ENCODE data around the gene SLC22A1. TPM values are rescaled to one million over a fixed set of nuclear protein-coding genes. Genes with fewer than 3 reads are reported as not detected.
"Not testable (repeated sequence)": the region's sequence is repeated elsewhere in the genome, so short reads cannot be mapped to it uniquely, and the experiment has no call there.

Gene SLC22A1
- total RNA-seq, 5 donors from 2014 or later (not counting 1 experiment from before 2014, with no cell fraction given), result 1.0 to 2.7 (median 2.3) TPM

DNA sequence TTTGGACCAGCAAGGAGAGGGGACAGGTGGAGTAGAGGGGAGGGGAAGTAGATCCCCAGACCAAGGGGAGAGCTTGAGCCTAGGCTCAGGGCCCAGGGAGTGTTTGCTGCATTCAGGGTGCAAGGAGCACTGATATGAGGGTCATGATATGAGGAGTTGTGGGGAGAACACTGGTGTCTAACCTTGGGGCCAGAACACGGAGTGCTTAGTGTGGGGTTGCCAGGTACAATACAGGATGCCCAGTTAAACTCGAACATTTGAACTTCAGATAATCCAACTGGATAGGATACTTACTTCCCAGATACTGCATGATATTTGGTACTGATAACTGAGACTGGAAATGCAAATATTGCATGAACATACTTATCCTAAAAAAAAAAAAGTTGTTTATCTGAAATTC is 2.4 kb downstream of the SLC22A1 start:
- Histone ChIP-seq H3K9me3 (no peaks in the 10 kb centered on the region), H3K4me1 (ENCODE audit: control insufficient read depth in 1 of 2, extremely low read depth in 1 of 2, insufficient read depth in 2 of 2, low read length in 2 of 2) (no peaks in the 10 kb centered on the region), H3K4me3 (ENCODE audit: control insufficient read depth in 1 of 2, extremely low read depth in 1 of 2, low read length in 1 of 2) (no peak overlapping the region), H3K27me3 (replicated peaks in 1 of 2; ENCODE audit: control insufficient read depth in 2 of 2, extremely low read depth in 1 of 2, insufficient read depth in 2 of 2, low read length in 1 of 2) (peaks cover 0 to 7% of the 10 kb centered on the region in 2 experiments), H3K36me3 (ENCODE audit: control insufficient read depth in 2 of 2, extremely low read depth in 1 of 2, insufficient read depth in 1 of 2, low read length in 1 of 2) (no peaks in the 10 kb centered on the region), H3K27ac (ENCODE audit: low read length) (no peak overlapping the region)
- no peak overlapping the region for H3K4me3 Mint-ChIP-seq
- no CpG with 5 or more reads among the region's 2 CpGs for WGBS (ENCODE audit: insufficient coverage)
- no peak overlapping the region for H3K27ac Mint-ChIP-seq
- no peaks in the 10 kb centered on the region for H3K4me1 Mint-ChIP-seq
- DNase-seq (no peak), ATAC-seq (replicated peaks in 1 of 4) (no peak)
- H3K36me3 Mint-ChIP-seq, result peaks cover 10% of the 10 kb centered on the region
- ChIA-PET POLR2A (no interaction called here), CTCF (no interaction called here)
- H3K9me3 Mint-ChIP-seq, result no peaks in the 10 kb centered on the region
- H3K27me3 Mint-ChIP-seq, result no peaks in the 10 kb centered on the region

DNA sequence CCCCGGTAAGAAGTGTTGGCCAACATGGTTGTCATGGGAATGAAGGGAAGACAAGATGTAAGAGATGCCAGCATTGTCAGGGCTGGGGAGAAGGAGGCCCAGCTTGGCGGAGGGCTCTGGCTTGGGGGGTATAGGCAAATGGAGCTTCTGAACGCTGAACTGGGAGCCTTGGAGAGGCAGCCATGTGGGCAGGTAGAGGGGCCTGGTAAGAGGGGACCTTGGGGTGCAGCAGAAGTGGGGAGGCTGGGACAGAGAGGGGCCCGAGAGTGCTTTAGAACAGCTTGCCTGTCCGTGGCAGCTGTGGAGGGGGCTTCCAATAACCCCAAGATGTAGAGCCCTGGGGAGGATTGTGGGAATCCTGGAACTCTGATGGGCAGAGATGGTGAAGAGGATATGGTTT is 3.0 kb downstream of the SLC22A1 start:
- H3K36me3 Mint-ChIP-seq, result peaks cover 4% of the 10 kb centered on the region
- H3K27ac ChIP-seq (ENCODE audit: low read length), result no peak overlapping the region
- H3K9me3 ChIP-seq, result no peaks in the 10 kb centered on the region
- H3K27ac Mint-ChIP-seq, result no peak overlapping the region
- ATAC-seq (replicated peaks in 1 of 4) (no peak), DNase-seq (no peak)
- no peak overlapping the region for H3K4me3 Mint-ChIP-seq
- CTCF ChIA-PET, result no interaction called here
- H3K4me1 ChIP-seq (ENCODE audit: control insufficient read depth in 1 of 2, extremely low read depth in 1 of 2, insufficient read depth in 2 of 2, low read length in 2 of 2), result no peaks in the 10 kb centered on the region
- POLR2A ChIA-PET, result no interaction called here
- H3K27me3 ChIP-seq (replicated peaks in 1 of 2; ENCODE audit: control insufficient read depth in 2 of 2, extremely low read depth in 1 of 2, insufficient read depth in 2 of 2, low read length in 1 of 2), result peaks cover 0 to 7% of the 10 kb centered on the region in 2 experiments
- no peaks in the 10 kb centered on the region for H3K4me1 Mint-ChIP-seq
- no peak overlapping the region for H3K4me3 ChIP-seq (ENCODE audit: control insufficient read depth in 1 of 2, extremely low read depth in 1 of 2, low read length in 1 of 2)
- no peaks in the 10 kb centered on the region for H3K27me3 Mint-ChIP-seq
- WGBS (ENCODE audit: insufficient coverage), result 95% methylated on average over 4 of the region's 5 CpGs
- no peaks in the 10 kb centered on the region for H3K36me3 ChIP-seq (ENCODE audit: control insufficient read depth in 2 of 2, extremely low read depth in 1 of 2, insufficient read depth in 1 of 2, low read length in 1 of 2)
- no peaks in the 10 kb centered on the region for H3K9me3 Mint-ChIP-seq

DNA sequence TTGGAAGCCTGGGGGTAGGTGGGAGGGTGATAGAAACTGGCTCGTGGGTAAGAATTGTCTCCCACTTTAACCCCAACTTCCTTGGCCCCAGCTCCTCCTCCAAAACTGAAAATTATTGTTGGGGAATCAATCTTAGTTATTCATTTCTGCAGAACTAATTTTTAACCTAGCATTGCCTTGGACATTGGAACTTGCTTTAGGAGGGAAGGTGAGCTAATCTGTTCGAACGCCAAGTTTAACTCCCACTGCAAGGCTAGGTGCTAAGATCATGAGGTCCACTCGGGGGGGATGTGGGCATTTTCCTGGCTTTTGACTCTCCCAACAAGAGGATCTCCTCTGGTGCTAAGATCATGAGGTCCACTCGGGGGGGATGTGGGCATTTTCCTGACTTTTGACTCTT is 3.5 kb downstream of the SLC22A1 start:
- H3K27me3 ChIP-seq (replicated peaks in 1 of 2; ENCODE audit: control insufficient read depth in 2 of 2, extremely low read depth in 1 of 2, insufficient read depth in 2 of 2, low read length in 1 of 2); H3K4me1 ChIP-seq (ENCODE audit: control insufficient read depth in 1 of 2, extremely low read depth in 1 of 2, insufficient read depth in 2 of 2, low read length in 2 of 2); DNase-seq; POLR2A ChIA-PET; H3K36me3 Mint-ChIP-seq; H3K4me3 Mint-ChIP-seq; H3K27ac Mint-ChIP-seq; H3K9me3 Mint-ChIP-seq; H3K36me3 ChIP-seq (ENCODE audit: control insufficient read depth in 2 of 2, extremely low read depth in 1 of 2, insufficient read depth in 1 of 2, low read length in 1 of 2); H3K4me3 ChIP-seq (ENCODE audit: control insufficient read depth in 1 of 2, extremely low read depth in 1 of 2, low read length in 1 of 2); ATAC-seq (replicated peaks in 1 of 4); H3K27me3 Mint-ChIP-seq; H3K4me1 Mint-ChIP-seq; H3K27ac ChIP-seq (ENCODE audit: low read length); CTCF ChIA-PET; H3K9me3 ChIP-seq: not testable (repeated sequence)
- no CpG with 5 or more reads among the region's 5 CpGs for WGBS (ENCODE audit: insufficient coverage)

DNA sequence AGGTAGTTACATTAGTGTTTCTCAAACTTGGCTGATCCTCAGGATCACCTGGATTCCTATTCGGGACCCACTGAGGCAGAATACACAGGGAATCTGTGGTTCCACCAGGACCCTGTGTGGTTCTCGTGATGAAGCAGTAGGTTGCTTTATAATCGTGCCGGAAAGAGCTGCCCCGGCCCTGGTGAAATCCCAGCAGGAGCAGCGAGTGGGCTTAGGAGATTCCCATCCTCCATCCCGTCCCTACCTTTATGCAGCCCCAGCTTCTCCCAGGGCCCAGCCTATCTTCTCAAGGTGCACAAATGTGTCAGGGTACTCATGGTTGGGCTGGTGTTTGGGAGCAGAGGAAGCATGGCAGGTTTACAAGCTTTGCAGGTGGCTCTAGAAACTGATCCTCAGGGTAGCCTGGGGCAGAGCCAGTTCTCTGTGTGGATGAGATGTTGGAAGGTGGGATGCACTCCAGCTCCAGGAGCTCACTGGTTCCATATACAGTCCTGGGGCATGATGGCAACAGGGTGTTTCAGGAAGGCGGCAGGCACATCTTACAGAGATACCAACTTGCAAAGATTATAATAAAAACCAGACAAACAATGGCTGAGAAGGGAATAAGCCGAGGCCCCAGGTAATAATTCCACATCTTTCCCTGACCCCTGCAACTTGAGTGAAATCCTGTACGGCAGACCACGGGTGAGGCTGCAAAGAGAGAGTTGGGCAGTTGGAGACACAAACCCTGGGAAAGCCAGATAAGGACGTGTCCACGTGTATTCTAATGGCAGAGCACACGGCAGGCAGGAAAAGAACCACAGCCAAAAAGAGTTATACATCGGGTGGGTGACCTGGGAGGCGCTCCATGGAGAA is 5.9 kb downstream of the SLC22A1 start:
- no peaks in the 10 kb centered on the region for H3K4me1 Mint-ChIP-seq
- CTCF ChIA-PET, result no interaction called here
- Histone ChIP-seq H3K4me3 (ENCODE audit: control insufficient read depth in 1 of 2, extremely low read depth in 1 of 2, low read length in 1 of 2) (no peak overlapping the region), H3K36me3 (ENCODE audit: control insufficient read depth in 2 of 2, extremely low read depth in 1 of 2, insufficient read depth in 1 of 2, low read length in 1 of 2) (no peaks in the 10 kb centered on the region), H3K4me1 (ENCODE audit: control insufficient read depth in 1 of 2, extremely low read depth in 1 of 2, insufficient read depth in 2 of 2, low read length in 2 of 2) (no peaks in the 10 kb centered on the region), H3K9me3 (no peaks in the 10 kb centered on the region), H3K27me3 (replicated peaks in 1 of 2; ENCODE audit: control insufficient read depth in 2 of 2, extremely low read depth in 1 of 2, insufficient read depth in 2 of 2, low read length in 1 of 2) (peaks cover 0 to 7% of the 10 kb centered on the region in 2 experiments), H3K27ac (ENCODE audit: low read length) (no peak overlapping the region)
- H3K27me3 Mint-ChIP-seq, result no peaks in the 10 kb centered on the region
- no peak overlapping the region for H3K27ac Mint-ChIP-seq
- ATAC-seq (replicated peaks in 1 of 4) (no peak), DNase-seq (no peak)
- no peak overlapping the region for H3K4me3 Mint-ChIP-seq
- WGBS (ENCODE audit: insufficient coverage), result 95% methylated on average over 8 of the region's 16 CpGs
- H3K9me3 Mint-ChIP-seq, result no peaks in the 10 kb centered on the region
- POLR2A ChIA-PET, result interaction anchor here in 1 of 2 donors (0.5 kb wide), 1 partner anchor 63 kb away, joined by 3 read pairs; no protein-coding TSS in a partner anchor
- H3K36me3 Mint-ChIP-seq, result no peaks in the 10 kb centered on the region

DNA sequence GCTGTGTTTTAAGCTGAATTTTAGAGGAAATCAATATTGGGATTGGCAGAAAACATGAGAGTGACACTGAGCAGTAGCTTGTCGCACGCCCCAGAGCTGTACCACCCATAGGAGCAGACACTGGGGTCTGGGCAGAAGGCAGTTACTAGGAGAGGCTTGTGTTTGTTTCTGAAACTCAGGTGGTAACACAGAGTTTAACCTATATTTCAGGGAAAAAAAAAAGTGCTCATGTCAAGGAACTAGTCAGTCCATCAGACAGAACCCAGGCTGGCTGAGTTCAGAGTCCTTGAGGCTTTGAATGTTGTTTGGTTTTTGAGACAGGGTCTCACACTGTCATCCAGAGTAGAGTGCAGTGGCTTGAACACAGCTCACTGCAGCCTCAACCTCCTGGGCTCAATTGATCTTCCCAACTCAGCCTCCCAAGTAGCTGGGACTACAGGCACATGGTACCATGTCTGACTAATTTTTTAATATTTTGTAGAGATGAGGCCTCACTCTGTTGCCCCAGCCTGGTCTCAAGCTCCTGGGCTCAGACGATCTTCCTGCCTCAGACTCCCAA is 6.6 kb downstream of the SLC22A1 start:
- WGBS (ENCODE audit: insufficient coverage), result 100% methylated on average over 1 of the region's 3 CpGs
- H3K27me3 Mint-ChIP-seq, result no peaks in the 10 kb centered on the region
- Histone ChIP-seq H3K27ac (ENCODE audit: low read length) (no peak overlapping the region), H3K4me1 (ENCODE audit: control insufficient read depth in 1 of 2, extremely low read depth in 1 of 2, insufficient read depth in 2 of 2, low read length in 2 of 2) (no peaks in the 10 kb centered on the region), H3K9me3 (no peaks in the 10 kb centered on the region), H3K4me3 (ENCODE audit: control insufficient read depth in 1 of 2, extremely low read depth in 1 of 2, low read length in 1 of 2) (no peak overlapping the region), H3K27me3 (replicated peaks in 1 of 2; ENCODE audit: control insufficient read depth in 2 of 2, extremely low read depth in 1 of 2, insufficient read depth in 2 of 2, low read length in 1 of 2) (peaks cover 0 to 7% of the 10 kb centered on the region in 2 experiments), H3K36me3 (ENCODE audit: control insufficient read depth in 2 of 2, extremely low read depth in 1 of 2, insufficient read depth in 1 of 2, low read length in 1 of 2) (no peaks in the 10 kb centered on the region)
- no peak overlapping the region for H3K4me3 Mint-ChIP-seq
- H3K36me3 Mint-ChIP-seq, result no peaks in the 10 kb centered on the region
- POLR2A ChIA-PET, result interaction anchor here in 1 of 2 donors (0.7 kb wide), 1 partner anchor 13 kb away, joined by 8 read pairs; no protein-coding TSS in a partner anchor
- no peak overlapping the region for H3K27ac Mint-ChIP-seq
- ATAC-seq (replicated peaks in 1 of 4) (no peak), DNase-seq (no peak)
- CTCF ChIA-PET, result no interaction called here
- H3K4me1 Mint-ChIP-seq, result no peaks in the 10 kb centered on the region
- no peaks in the 10 kb centered on the region for H3K9me3 Mint-ChIP-seq

DNA sequence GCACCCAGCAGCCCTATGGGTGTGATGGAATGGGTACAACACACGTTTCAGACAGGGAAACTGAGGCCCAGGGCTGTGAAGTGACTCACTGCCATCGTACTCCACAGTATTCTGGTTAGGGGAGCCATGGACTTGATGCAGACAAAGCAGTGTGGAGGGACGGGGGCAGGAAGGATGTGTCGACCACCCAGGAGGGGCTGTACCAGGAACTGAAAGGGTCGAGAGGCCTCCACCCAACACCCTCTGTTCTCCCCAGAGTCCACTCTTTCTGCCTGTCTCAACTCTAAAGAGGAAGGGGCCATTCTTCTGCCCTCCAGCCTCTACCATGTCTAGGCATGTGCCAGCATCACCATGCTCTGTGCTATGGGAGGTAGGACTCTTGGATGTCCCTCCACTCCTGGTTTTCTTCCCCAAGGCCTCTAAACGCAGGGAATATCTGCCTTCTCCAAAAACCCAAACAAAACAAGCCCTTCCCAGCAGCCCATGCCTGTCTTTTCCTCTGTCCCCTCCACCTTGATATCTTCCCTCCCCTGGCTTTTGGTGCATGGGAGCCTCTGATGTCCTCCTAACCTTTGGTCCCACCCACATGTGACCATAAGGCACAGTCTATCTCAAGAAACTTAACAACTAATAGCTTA is 7.4 kb downstream of the SLC22A1 start:
- Mint-ChIP-seq H3K27ac (no peak overlapping the region), H3K9me3 (no peaks in the 10 kb centered on the region), H3K36me3 (no peaks in the 10 kb centered on the region), H3K4me1 (no peaks in the 10 kb centered on the region), H3K27me3 (no peaks in the 10 kb centered on the region), H3K4me3 (no peak overlapping the region)
- no peak for ATAC-seq (replicated peaks in 1 of 4)
- no peak for DNase-seq
- ChIA-PET CTCF (interaction anchor here in 1 of 2 donors (0.7 kb wide), 1 partner anchor 44 kb away, joined by 3 read pairs; no protein-coding TSS in a partner anchor), POLR2A (interaction anchor here in 1 of 2 donors (0.6 to 0.7 kb wide), 2 partner anchors 13 to 300 kb away, joined by 5 to 8 read pairs; no protein-coding TSS in a partner anchor)
- H3K4me3 ChIP-seq (ENCODE audit: control insufficient read depth in 1 of 2, extremely low read depth in 1 of 2, low read length in 1 of 2), result no peak overlapping the region
- no peaks in the 10 kb centered on the region for H3K9me3 ChIP-seq
- no peak overlapping the region for H3K27ac ChIP-seq (ENCODE audit: low read length)
- 100% methylated on average over 1 of the region's 6 CpGs for WGBS (ENCODE audit: insufficient coverage)
- no peaks in the 10 kb centered on the region for H3K4me1 ChIP-seq (ENCODE audit: control insufficient read depth in 1 of 2, extremely low read depth in 1 of 2, insufficient read depth in 2 of 2, low read length in 2 of 2)
- peaks cover 0 to 7% of the 10 kb centered on the region in 2 experiments for H3K27me3 ChIP-seq (replicated peaks in 1 of 2; ENCODE audit: control insufficient read depth in 2 of 2, extremely low read depth in 1 of 2, insufficient read depth in 2 of 2, low read length in 1 of 2)
- H3K36me3 ChIP-seq (ENCODE audit: control insufficient read depth in 2 of 2, extremely low read depth in 1 of 2, insufficient read depth in 1 of 2, low read length in 1 of 2), result no peaks in the 10 kb centered on the region
